Lower leg skin (tissue), 4 donors: Measurements from ENCODE around the gene NPSR1. TPM values are rescaled to one million over a fixed set of nuclear protein-coding genes. Genes with fewer than 3 reads are reported as not detected.

Experiments
- DNase-seq, 2 donors: peaks; one replicate each; pipeline ENCODE4 v3.0.0-alpha.2; 2019; ENCODE audit warnings: low spot score in 2 of 2
- H3K4me3 ChIP-seq: fragments of 200-600 bp; sonication (generic); 2 replicates; pipeline ENCODE4 v1.5.1; 2017; ENCODE audit warnings: mild to moderate bottlenecking, low read depth; ENCODE audit not compliant: poor library complexity, severe bottlenecking
- CTCF ChIP-seq, 3 donors: fragments of 450-650 bp; IDR thresholded peaks; one replicate each; pipeline ENCODE4 v1.5.1; 2016; ENCODE audit warnings: antibody characterized with exemption in 3 of 3, mild to moderate bottlenecking in 3 of 3, moderate library complexity in 2 of 3
- POLR2A ChIP-seq, 2 donors: fragments of 450-650 bp; IDR thresholded peaks; one replicate each; pipeline ENCODE4 v1.6.1; 2016 to 2017; ENCODE audit warnings: antibody characterized with exemption in 2 of 2, mild to moderate bottlenecking in 1 of 2, moderate library complexity in 1 of 2
- WGBS, 2 donors: methylation state at CpG; one replicate each; pipeline ENCODE4 v1.1.5; 2018; 5-methylcytosine and 5-hydroxymethylcytosine counted together
- intact Hi-C: fragments of 100-400 bp; cut with DNase I; formaldehyde crosslinking; loops from one replicate; pipeline ENCODE4 v1.15.0; 2023; ENCODE audit warnings: low total_unique reads
- total RNA-seq, 4 donors: library from RNA; depleted of rRNA; stranded (reverse); fragments of >200 nt; gene quantifications; one replicate each; pipeline ENCODE4 v1.1.0, GENCODE V29; 2016

Gene NPSR1
- total RNA-seq, 4 donors from 2014 or later, result not detected

GRCh38 chr7:34739651-34740300 is 81.8 kb downstream of the NPSR1 start:
- no peak for TF ChIP-seq CTCF (IDR thresholded peaks at IDR 0.05)
- no peak for TF ChIP-seq POLR2A (IDR thresholded peaks at IDR 0.05)
- no peak for DNase-seq
- no peak overlapping the region for H3K4me3 ChIP-seq
- intact Hi-C loops, result no loop called here
- WGBS, 2 donors, result 77 to 79% methylated on average over 5 of the region's 5 CpGs

GRCh38 chr7:34740840-34741239 is 82.8 kb downstream of the NPSR1 start:
- H3K4me3 ChIP-seq, result no peak overlapping the region
- intact Hi-C loops, result no loop called here
- DNase-seq, result no peak
- TF ChIP-seq POLR2A (IDR thresholded peaks at IDR 0.05), result no peak
- no peak for TF ChIP-seq CTCF (IDR thresholded peaks at IDR 0.05)
- WGBS, 2 donors, result 41 to 45% methylated on average over 1 of the region's 1 CpG

- TF ChIP-seq POLR2A (IDR thresholded peaks at IDR 0.05) (no peak), CTCF (IDR thresholded peaks at IDR 0.05) (no peak)
- no peak overlapping the region for H3K4me3 ChIP-seq
- intact Hi-C loops, result no loop called here
Measured at GRCh38 chr7:34747176-34747781, 89.3 kb downstream of the NPSR1 start.

GRCh38 chr7:34747867-34748727 is 90.1 kb downstream of the NPSR1 start:
- DNase-seq, result peak in 1 of 2 donors; percentile 20
- TF ChIP-seq CTCF (IDR thresholded peaks at IDR 0.05), result peak in 1 of 3 donors; percentile 31
- TF ChIP-seq POLR2A (IDR thresholded peaks at IDR 0.05), result no peak
- no peak overlapping the region for H3K4me3 ChIP-seq
- intact Hi-C loops, result no loop called here
- WGBS, 2 donors, result 39 to 44% methylated on average over 7 to 8 of the region's 8 CpGs

More at GRCh38 chr7:34747176-34747781, 89.3 kb downstream of the NPSR1 start:
- no peak for DNase-seq
- 67 to 74% methylated on average over 8 of the region's 8 CpGs for WGBS, 2 donors

GRCh38 chr7:34748728-34749089 is 90.7 kb downstream of the NPSR1 start:
- intact Hi-C loops, result no loop called here

More at GRCh38 chr7:34748728-34749089, 90.7 kb downstream of the NPSR1 start:
- TF ChIP-seq CTCF (IDR thresholded peaks at IDR 0.05), result no peak
- TF ChIP-seq POLR2A (IDR thresholded peaks at IDR 0.05), result no peak
- DNase-seq, result no peak
- H3K4me3 ChIP-seq, result no peak overlapping the region
- WGBS, 2 donors, result 82 to 97% methylated on average over 2 of the region's 2 CpGs
